BLaER1 treated with 17β-estradiol and CSF1 and Interleukin-3, amounts not matched to agents 10 nM and 100 nM (cell line): Measurements from ENCODE around the gene ABCA1.
"Not testable (repeated sequence)": the region's sequence is repeated elsewhere in the genome, so short reads cannot be mapped to it uniquely, and the experiment has no call there.

ENCODE experiments used
- H3K27ac ChIP-seq, 11 experiments: shearing (Covaris generic); formaldehyde crosslinking; 2 replicates each; pipeline ENCODE4 v1.8.1; 2022
- H3K27me3 ChIP-seq, 11 experiments: shearing (Covaris generic); formaldehyde crosslinking; 2 replicates each; pipeline ENCODE4 v1.8.1; 2022
- H3K36me3 ChIP-seq, 11 experiments: shearing (Covaris generic); formaldehyde crosslinking; 2 replicates each; pipeline ENCODE4 v1.8.1; 2022
- H3K4me1 ChIP-seq, 10 experiments: shearing (Covaris generic); formaldehyde crosslinking; 2 replicates each; pipeline ENCODE4 v1.8.1; 2022
- H3K4me2 ChIP-seq, 11 experiments: shearing (Covaris generic); formaldehyde crosslinking; 2 replicates each; pipeline ENCODE4 v1.8.1; 2022
- H3K4me3 ChIP-seq, 10 experiments: shearing (Covaris generic); formaldehyde crosslinking; 2 replicates each; pipeline ENCODE4 v1.8.1; 2022
- H3K9ac ChIP-seq, 11 experiments: shearing (Covaris generic); formaldehyde crosslinking; 2 replicates each; pipeline ENCODE4 v1.8.1; 2022
- H3K9me3 ChIP-seq, 11 experiments: shearing (Covaris generic); formaldehyde crosslinking; replicated peaks in 1 of 11; 2 replicates each; pipeline ENCODE4 v1.8.1; 2022
- H4K20me1 ChIP-seq, 11 experiments: shearing (Covaris generic); formaldehyde crosslinking; 2 replicates each; pipeline ENCODE4 v1.8.1; 2022
- Cebpa-rat ChIP-seq, 11 experiments: shearing (Covaris generic); IDR thresholded peaks; 2 replicates each; pipeline ENCODE4 v1.8.1; 2022

ABCA1 gene

GRCh38 chr9:104958751-104959150 lies 30.8 kb upstream of the ABCA1 start:
- H4K20me1 ChIP-seq = no peaks in the 10 kb centered on the region
- H3K4me2 ChIP-seq = peak overlapping the region in 5 of 11 experiments; percentile 13 to 71 (median 52); a peak in 8 of 22 replicates
- no peaks in the 10 kb centered on the region for H3K27me3 ChIP-seq
- TF ChIP-seq Cebpa-rat (IDR thresholded peaks at IDR 0.05) = no peak
- no peak overlapping the region for H3K4me3 ChIP-seq
- H3K9me3 ChIP-seq = no peaks in the 10 kb centered on the region
- H3K27ac ChIP-seq = peak overlapping the region in 4 of 11 experiments; percentile 4 to 26 (median 19); a peak in 4 of 22 replicates
- H3K36me3 ChIP-seq = no peaks in the 10 kb centered on the region
- peaks cover 8 to 63% (median 16%) of the 10 kb centered on the region in 10 experiments; a peak in 19 of 20 replicates for H3K4me1 ChIP-seq
- H3K9ac ChIP-seq = no peak overlapping the region

GRCh38 chr9:104958006-104958405 lies 30.1 kb upstream of the ABCA1 start:
- H4K20me1 ChIP-seq = not testable (repeated sequence)

GRCh38 chr9:104951487-104951886 lies 23.5 kb upstream of the ABCA1 start:
- no peaks in the 10 kb centered on the region for H3K27me3 ChIP-seq
- no peak overlapping the region for H3K4me2 ChIP-seq
- H3K36me3 ChIP-seq = no peaks in the 10 kb centered on the region
- no peaks in the 10 kb centered on the region for H3K9me3 ChIP-seq
- H3K4me3 ChIP-seq = no peak overlapping the region
- H3K27ac ChIP-seq = no peak overlapping the region
- no peaks in the 10 kb centered on the region for H4K20me1 ChIP-seq
- H3K9ac ChIP-seq = no peak overlapping the region
- no peak for TF ChIP-seq Cebpa-rat (IDR thresholded peaks at IDR 0.05)
- peaks cover 0 to 21% (median 12%) of the 10 kb centered on the region in 10 experiments; a peak in 14 of 20 replicates for H3K4me1 ChIP-seq

More at GRCh38 chr9:104958006-104958405, 30.1 kb upstream of the ABCA1 start:
- Histone ChIP-seq H3K4me1 (peaks cover 10 to 55% (median 15%) of the 10 kb centered on the region in 10 experiments), H3K4me2 (peak overlapping the region in 5 of 11 experiments; percentile 13 to 71 (median 52); a peak in 8 of 22 replicates), H3K27ac (peak overlapping the region in 3 of 11 experiments; percentile 4 to 26 (median 25); a peak in 2 of 22 replicates)
- not testable (repeated sequence) for H3K9ac ChIP-seq, H3K9me3 ChIP-seq, H3K4me3 ChIP-seq, H3K27me3 ChIP-seq, H3K36me3 ChIP-seq

GRCh38 chr9:104950838-104951237 lies 22.9 kb upstream of the ABCA1 start:
- H3K27me3 ChIP-seq = no peaks in the 10 kb centered on the region
- no peaks in the 10 kb centered on the region for H4K20me1 ChIP-seq
- no peak for TF ChIP-seq Cebpa-rat (IDR thresholded peaks at IDR 0.05)
- H3K9ac ChIP-seq = no peak overlapping the region
- no peaks in the 10 kb centered on the region for H3K36me3 ChIP-seq
- H3K4me3 ChIP-seq = no peak overlapping the region
- H3K27ac ChIP-seq = no peak overlapping the region
- no peaks in the 10 kb centered on the region for H3K9me3 ChIP-seq
- no peak overlapping the region for H3K4me2 ChIP-seq
- H3K4me1 ChIP-seq = peaks cover 0 to 21% (median 12%) of the 10 kb centered on the region in 10 experiments; a peak in 14 of 20 replicates

GRCh38 chr9:104948277-104948676 lies 20.3 kb upstream of the ABCA1 start:
- Histone ChIP-seq H3K4me3 (no peak overlapping the region), H4K20me1 (no peaks in the 10 kb centered on the region), H3K9me3 (no peaks in the 10 kb centered on the region), H3K4me1 (peaks cover 0 to 21% (median 12%) of the 10 kb centered on the region in 10 experiments; a peak in 14 of 20 replicates), H3K27ac (no peak overlapping the region), H3K36me3 (no peaks in the 10 kb centered on the region), H3K9ac (no peak overlapping the region), H3K4me2 (no peak overlapping the region), H3K27me3 (no peaks in the 10 kb centered on the region)
- TF ChIP-seq Cebpa-rat (IDR thresholded peaks at IDR 0.05) = no peak

- Histone ChIP-seq H3K4me2 (no peak overlapping the region), H3K4me3 (no peak overlapping the region), H3K27me3 (no peaks in the 10 kb centered on the region), H3K9me3 (no peaks in the 10 kb centered on the region), H3K36me3 (no peaks in the 10 kb centered on the region), H3K4me1 (peaks cover 0 to 24% (median 0%) of the 10 kb centered on the region in 10 experiments; a peak in 4 of 20 replicates), H3K9ac (no peak overlapping the region), H4K20me1 (no peaks in the 10 kb centered on the region), H3K27ac (no peak overlapping the region)
- no peak for TF ChIP-seq Cebpa-rat (IDR thresholded peaks at IDR 0.05)
Measured at GRCh38 chr9:104944871-104945270, 16.9 kb upstream of the ABCA1 start.

- no peak for TF ChIP-seq Cebpa-rat (IDR thresholded peaks at IDR 0.05)
Measured at GRCh38 chr9:104944356-104944755, 16.4 kb upstream of the ABCA1 start.

GRCh38 chr9:104941597-104941996 lies 13.6 kb upstream of the ABCA1 start:
- H3K9me3 ChIP-seq = no peaks in the 10 kb centered on the region
- TF ChIP-seq Cebpa-rat (IDR thresholded peaks at IDR 0.05) = no peak
- H3K4me1 ChIP-seq = peaks cover 0 to 21% (median 6%) of the 10 kb centered on the region in 10 experiments; a peak in 16 of 20 replicates
- no peak overlapping the region for H3K4me3 ChIP-seq
- peak overlapping the region in 4 of 11 experiments; percentile 1 to 34 (median 14); a peak in 4 of 22 replicates for H3K4me2 ChIP-seq
- H3K27ac ChIP-seq = no peak overlapping the region
- no peaks in the 10 kb centered on the region for H4K20me1 ChIP-seq
- no peaks in the 10 kb centered on the region for H3K36me3 ChIP-seq
- no peaks in the 10 kb centered on the region for H3K27me3 ChIP-seq
- no peak overlapping the region for H3K9ac ChIP-seq

More at GRCh38 chr9:104944356-104944755, 16.4 kb upstream of the ABCA1 start:
- Histone ChIP-seq H3K27ac (no peak overlapping the region), H3K9me3 (no peaks in the 10 kb centered on the region), H3K4me3 (no peak overlapping the region), H4K20me1 (no peaks in the 10 kb centered on the region), H3K4me1 (peaks cover 0 to 24% (median 0%) of the 10 kb centered on the region in 10 experiments; a peak in 4 of 20 replicates), H3K9ac (no peak overlapping the region), H3K36me3 (no peaks in the 10 kb centered on the region), H3K4me2 (no peak overlapping the region), H3K27me3 (no peaks in the 10 kb centered on the region)

GRCh38 chr9:104936291-104936690 lies 8.3 kb upstream of the ABCA1 start:
- peak overlapping the region in 3 of 11 experiments; percentile 61 to 64 (median 63); a peak in 3 of 22 replicates for H3K4me2 ChIP-seq
- no peak overlapping the region for H3K27ac ChIP-seq
- no peak overlapping the region for H3K4me3 ChIP-seq
- TF ChIP-seq Cebpa-rat (IDR thresholded peaks at IDR 0.05) = no peak
- no peaks in the 10 kb centered on the region for H4K20me1 ChIP-seq
- no peak overlapping the region for H3K9ac ChIP-seq
- H3K27me3 ChIP-seq = no peaks in the 10 kb centered on the region
- no peaks in the 10 kb centered on the region for H3K9me3 ChIP-seq
- no peaks in the 10 kb centered on the region for H3K36me3 ChIP-seq
- peaks cover 18 to 47% (median 33%) of the 10 kb centered on the region in 10 experiments for H3K4me1 ChIP-seq

- H3K9me3 ChIP-seq, H3K27me3 ChIP-seq, H4K20me1 ChIP-seq, H3K4me3 ChIP-seq, H3K36me3 ChIP-seq, H3K9ac ChIP-seq: not testable (repeated sequence)
- peaks cover 18 to 43% (median 32%) of the 10 kb centered on the region in 10 experiments for H3K4me1 ChIP-seq
- peak overlapping the region in 4 of 11 experiments; percentile 2 to 20 (median 6); a peak in 4 of 22 replicates for H3K27ac ChIP-seq
- H3K4me2 ChIP-seq = peak overlapping the region in 10 of 11 experiments; percentile 32 to 74 (median 50); a peak in 11 of 22 replicates
Measured at GRCh38 chr9:104935501-104935810, 7.5 kb upstream of the ABCA1 start.
